Retinal pigment epithelial cell (primary cell): ENCODE measurements around the gene TBC1D32.

Experiments used
- DNase-seq: peaks from one replicate; pipeline ENCODE4 v3.0.0-alpha.2; 2010; ENCODE audit warnings: low read depth
- H3K4me3 ChIP-seq: 2 replicates; pipeline ENCODE4 v1.5.1; 2011; ENCODE audit warnings: mild to moderate bottlenecking, low read length, control low read depth, moderate library complexity
- TF ChIP-seq, protein P1 (sequence below): conservative IDR thresholded peaks from 2 replicates; pipeline ENCODE4 v1.5.1; 2011; ENCODE audit warnings: low read depth, low read length, control low read depth, inconsistent platforms

The TBC1D32 gene

DNA sequence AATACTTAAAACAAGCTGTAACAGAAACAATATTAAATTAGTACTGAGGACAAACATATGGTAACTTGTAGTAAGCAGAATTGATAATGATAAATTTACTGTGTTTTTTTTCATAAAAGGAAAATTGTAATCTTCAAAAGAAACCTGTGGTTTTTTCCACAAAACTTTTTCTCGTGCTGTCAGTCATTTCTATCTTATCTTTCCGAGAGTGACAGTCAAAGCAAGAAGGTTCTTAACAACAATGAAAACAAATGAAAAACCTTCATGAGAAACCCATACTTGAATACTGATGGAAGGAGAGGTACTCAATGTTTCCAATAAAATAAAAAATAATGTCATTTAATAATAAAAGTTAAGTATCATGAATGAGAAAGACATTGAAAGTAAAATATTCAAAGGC is 174.0 kb downstream of the TBC1D32 start:
- H3K4me3 ChIP-seq, result no peak overlapping the region
- no peak for DNase-seq
- TF ChIP-seq, protein P1, sequence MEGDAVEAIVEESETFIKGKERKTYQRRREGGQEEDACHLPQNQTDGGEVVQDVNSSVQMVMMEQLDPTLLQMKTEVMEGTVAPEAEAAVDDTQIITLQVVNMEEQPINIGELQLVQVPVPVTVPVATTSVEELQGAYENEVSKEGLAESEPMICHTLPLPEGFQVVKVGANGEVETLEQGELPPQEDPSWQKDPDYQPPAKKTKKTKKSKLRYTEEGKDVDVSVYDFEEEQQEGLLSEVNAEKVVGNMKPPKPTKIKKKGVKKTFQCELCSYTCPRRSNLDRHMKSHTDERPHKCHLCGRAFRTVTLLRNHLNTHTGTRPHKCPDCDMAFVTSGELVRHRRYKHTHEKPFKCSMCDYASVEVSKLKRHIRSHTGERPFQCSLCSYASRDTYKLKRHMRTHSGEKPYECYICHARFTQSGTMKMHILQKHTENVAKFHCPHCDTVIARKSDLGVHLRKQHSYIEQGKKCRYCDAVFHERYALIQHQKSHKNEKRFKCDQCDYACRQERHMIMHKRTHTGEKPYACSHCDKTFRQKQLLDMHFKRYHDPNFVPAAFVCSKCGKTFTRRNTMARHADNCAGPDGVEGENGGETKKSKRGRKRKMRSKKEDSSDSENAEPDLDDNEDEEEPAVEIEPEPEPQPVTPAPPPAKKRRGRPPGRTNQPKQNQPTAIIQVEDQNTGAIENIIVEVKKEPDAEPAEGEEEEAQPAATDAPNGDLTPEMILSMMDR, result no peak

- DNase-seq, result no peak
- TF ChIP-seq, protein P1, result no peak
- H3K4me3 ChIP-seq, result no peak overlapping the region
These were observed 175.4 kb downstream of the TBC1D32 start for GRCh38 chr6:121158891-121159290.

DNA sequence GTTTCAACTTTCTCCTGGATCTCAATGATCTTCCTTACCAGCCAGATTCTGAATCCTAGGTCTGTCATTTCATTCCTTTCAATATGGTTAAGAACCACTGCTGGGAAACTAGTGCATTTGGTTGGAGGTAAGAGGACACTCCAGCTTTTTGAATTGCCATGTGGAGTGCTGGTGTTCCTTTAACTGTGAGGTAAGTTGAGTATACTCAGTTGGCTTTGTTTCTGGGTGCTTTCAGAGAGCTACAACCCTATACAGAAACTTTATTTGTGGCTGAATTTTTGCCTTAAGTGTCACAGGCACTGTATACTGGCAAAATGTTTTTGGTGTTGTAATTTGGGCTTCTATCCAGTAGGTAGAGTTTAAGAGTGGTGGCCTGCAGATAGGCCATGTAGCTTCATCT is 175.8 kb downstream of the TBC1D32 start:
- H3K4me3 ChIP-seq, result no peak overlapping the region
- TF ChIP-seq, protein P1, result no peak
- no peak for DNase-seq

GRCh38 chr6:121157906-121158305 is 176.4 kb downstream of the TBC1D32 start:
- H3K4me3 ChIP-seq, result no peak overlapping the region
- TF ChIP-seq, protein P1, result no peak
- DNase-seq, result no peak

- H3K4me3 ChIP-seq, result no peak overlapping the region
- TF ChIP-seq, protein P1, result no peak
- DNase-seq, result no peak
These were observed 190.8 kb downstream of the TBC1D32 start for GRCh38 chr6:121143476-121143875.

DNA sequence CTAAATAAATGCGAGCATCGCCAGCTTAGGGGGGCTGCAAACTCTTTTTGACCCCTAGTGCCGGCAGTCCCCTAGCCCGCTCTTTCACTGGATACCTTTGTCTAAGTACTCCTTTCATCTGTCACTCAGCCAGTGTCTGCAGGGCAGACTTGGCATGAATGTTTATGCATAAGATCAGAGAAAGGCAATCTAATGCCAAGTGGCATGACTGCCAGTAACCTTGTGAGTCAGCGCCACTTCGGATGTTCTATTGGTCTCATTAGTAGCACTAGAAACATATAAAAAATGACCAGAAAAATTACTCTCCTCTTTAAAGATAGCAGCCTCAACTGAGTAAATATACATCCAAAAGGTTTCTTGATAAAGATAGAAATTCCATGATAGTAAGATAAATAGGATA is 192.2 kb downstream of the TBC1D32 start:
- DNase-seq, result no peak
- H3K4me3 ChIP-seq, result no peak overlapping the region
- TF ChIP-seq, protein P1, result no peak

DNA sequence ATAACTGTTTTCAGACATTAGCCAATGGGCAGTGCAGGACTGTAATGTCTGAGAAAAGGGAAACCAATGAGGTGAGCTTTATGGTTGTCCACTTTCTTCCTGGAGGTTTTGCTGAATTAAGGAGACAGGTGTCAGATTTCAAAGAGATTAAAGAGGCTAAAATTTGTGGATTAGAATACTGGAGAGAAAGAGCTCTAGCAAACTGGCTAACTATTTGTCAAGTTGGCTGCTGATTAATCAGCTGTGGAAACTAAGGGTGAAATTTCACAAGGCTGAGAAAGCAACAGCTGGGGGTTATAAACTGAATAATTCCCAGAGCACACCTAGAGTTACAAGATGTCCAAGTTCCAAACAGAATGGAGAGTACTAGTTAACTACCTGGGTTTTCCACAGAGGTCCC is 198.9 kb downstream of the TBC1D32 start:
- peak; percentile 13 for DNase-seq
- TF ChIP-seq, protein P1, result no peak
- H3K4me3 ChIP-seq, result no peak overlapping the region
